GM19099 (cell line): ENCODE results near the gene ATG7.

Source experiments
- POLR2A ChIP-seq: IDR thresholded peaks from 3 replicates; pipeline ENCODE4 v1.6.1; 2011; ENCODE audit warnings: low read depth; ENCODE audit not compliant: insufficient read length; ENCODE audit errors: extremely low read depth

Gene ATG7

DNA sequence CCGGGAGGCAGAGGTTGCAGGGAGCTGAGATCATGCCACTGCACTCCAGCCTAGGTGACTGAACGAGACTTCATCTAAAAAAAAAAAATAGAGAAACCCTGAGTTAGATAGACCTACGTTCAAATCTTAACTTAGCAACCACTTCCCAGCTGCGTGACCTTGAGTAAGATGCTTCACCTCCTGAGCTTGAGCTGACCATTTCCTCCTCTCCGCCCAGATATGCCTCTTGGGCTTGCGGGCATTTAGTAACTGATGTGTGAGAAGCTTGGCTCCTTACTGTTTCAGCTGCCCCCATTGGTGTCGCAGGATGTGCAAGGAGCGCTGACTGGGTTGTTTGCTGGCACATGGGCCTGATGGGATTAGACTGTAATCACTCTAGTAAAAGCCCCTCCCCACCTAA lies 26.9 kb upstream of the ATG7 start:
- no peak for TF ChIP-seq POLR2A

DNA sequence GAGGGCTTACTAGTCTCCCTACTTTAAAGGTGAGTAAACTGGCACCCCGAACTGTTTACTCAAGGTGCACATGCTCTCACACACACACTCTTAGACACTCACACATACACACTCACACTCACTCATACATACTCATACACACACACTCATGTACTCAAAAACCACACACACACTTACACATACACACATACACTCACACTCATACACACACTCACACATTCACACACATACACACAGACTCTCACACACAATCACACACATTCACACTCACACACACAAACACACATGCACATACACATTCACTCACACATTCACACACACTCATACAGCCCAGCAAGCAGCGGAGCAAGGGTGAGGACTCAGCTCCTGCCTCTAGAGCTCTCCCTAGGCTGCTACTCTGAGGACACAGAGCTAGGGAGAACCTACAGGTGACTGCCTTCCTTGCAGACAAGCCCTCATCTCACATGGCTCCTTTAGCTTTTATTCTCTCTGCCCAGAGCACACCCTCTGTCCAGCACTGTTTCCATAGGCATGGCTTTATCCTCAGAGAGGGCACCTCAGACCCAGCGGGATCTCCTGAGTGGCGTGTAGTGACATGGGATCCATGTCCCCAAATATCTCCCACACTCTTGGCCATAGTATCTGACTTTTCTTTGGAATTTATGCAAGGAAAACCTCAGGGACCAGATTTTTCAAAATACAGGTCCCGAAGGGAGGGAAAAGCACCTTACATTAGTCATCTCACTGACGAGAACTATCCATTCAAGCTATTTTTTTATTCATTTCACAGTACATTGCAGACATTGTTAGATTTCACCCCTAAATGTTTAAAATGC lies 26.2 kb upstream of the ATG7 start:
- no peak for TF ChIP-seq POLR2A

DNA sequence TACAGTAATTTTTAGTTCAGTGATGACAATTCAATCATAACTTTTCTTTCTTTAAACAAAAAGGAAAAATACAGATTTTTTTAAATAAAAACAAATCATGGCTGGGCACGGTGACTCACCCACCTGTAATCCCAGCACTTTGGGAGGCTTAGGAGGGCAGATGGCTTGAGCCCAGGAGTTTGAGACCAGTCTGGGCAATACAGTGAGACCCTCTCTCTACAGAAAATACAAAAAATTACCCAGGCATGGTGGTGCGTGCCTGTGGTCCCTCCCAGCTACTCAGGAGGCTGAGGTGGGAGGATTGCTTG lies 25.6 kb upstream of the ATG7 start:
- no peak for TF ChIP-seq POLR2A

- no peak for TF ChIP-seq POLR2A
These were observed 24.8 kb upstream of the ATG7 start for GRCh38 chr3:11247362-11247761.

DNA sequence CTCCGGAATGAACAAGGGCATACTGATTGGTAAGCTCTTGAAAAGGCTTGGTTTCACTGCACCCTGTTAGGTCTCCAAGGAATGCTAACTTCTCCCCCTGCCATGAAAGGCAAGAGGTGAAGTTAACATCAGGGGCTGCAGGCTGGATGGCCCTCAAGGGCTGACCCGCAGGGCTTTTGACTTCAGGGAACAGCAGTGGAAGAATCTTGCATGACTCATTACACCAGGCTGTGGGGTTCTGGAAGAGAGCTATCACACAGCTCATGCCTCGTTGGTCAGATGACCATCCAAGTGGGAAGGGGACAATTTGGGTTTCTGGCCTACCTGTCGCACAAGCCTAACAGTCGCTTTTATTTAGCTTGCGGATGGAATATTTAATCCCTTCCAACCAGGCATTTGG lies 23.6 kb upstream of the ATG7 start:
- TF ChIP-seq POLR2A, result no peak

- no peak for TF ChIP-seq POLR2A
These were observed 21.0 kb upstream of the ATG7 start for GRCh38 chr3:11250902-11251806.

- TF ChIP-seq POLR2A, result no peak
These were observed 20.4 kb upstream of the ATG7 start for GRCh38 chr3:11251807-11252176.

DNA sequence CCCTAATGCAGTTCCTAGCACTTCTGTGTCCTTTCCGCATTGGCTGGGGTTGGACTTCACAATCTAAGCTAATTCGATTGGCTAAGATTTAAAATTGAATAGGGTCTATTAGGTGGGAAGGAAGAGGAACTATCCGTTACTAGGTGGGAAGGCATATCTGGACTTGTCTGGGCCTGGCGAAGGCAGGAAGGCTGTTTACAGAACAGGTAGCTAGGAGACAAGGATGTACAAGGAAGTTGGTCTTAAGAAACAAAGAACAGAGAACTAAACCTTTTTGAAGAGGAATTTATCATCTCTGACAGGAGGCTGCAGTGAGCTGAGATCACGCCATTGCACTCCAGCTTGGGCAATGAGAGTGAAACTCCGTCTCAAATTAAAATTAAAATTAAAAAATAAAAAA lies 17.3 kb upstream of the ATG7 start:
- TF ChIP-seq POLR2A, result no peak

- no peak for TF ChIP-seq POLR2A
These were observed 13.2 kb upstream of the ATG7 start for GRCh38 chr3:11258958-11259357.

DNA sequence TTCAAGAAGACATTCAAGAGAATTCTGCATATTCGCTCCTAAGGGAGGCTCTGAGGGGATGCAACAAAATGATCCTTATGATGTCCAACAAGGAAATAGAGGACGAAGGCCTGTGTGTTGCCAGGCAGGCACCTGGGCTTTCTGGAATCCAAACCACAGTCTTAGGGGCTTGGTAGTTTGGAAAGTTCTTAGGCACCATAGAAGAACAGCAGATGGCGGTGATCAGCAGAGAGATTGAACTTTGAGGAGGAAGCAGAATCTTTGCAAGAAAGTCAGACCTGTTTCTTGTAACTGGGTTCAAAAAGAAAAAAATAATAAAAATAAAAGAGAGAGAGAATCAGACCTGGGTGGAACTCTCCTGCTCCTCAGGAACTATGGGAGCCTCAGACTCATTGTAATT lies 11.7 kb upstream of the ATG7 start:
- no peak for TF ChIP-seq POLR2A

- TF ChIP-seq POLR2A, result no peak
These were observed 3.2 kb upstream of the ATG7 start for GRCh38 chr3:11269007-11269406.

- TF ChIP-seq POLR2A, result no peak
These were observed 843 bp downstream of the ATG7 start for GRCh38 chr3:11272906-11273574.

GRCh38 chr3:11273891-11274291 lies 1.7 kb downstream of the ATG7 start:
- no peak for TF ChIP-seq POLR2A

DNA sequence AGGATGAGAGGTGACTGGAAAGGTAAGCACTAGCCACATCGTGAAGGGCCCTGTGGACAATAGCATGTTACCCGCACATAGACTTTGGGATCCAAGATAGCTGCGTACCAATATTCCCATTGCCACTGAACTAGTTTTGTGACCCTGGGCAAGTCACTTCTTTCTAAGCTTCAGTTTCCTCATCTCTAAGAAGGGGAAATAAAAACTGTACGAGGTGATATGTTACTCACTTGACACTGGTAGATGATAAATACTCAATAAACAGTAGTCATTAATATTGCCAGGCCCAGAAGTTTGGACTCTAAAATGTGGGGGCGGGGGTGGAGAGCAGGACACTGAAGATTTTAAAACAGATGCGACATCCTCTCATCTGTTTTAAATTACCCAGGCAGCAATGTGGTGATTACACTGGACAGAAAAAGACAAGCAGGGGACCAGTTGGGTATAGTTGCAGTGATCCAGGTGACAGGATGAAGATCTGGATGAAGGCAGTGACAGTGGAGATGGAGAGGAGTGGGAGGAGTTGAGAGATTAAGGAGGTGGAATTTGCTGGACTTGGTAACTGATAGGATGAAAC lies 2.5 kb downstream of the ATG7 start:
- no peak for TF ChIP-seq POLR2A

GRCh38 chr3:11275926-11276325 lies 3.7 kb downstream of the ATG7 start:
- TF ChIP-seq POLR2A, result no peak
